Measurements from ENCODE around the gene CTNNA2.

- no peak for TF ChIP-seq RBBP5 (IDR thresholded peaks at IDR 0.05; ENCODE audit: borderline replicate concordance, insufficient read depth, low read length, poor library complexity, severe bottlenecking)
- no peak for TF ChIP-seq CTCF (IDR thresholded peaks at IDR 0.05 in 2 of 3, conservative IDR thresholded peaks at IDR 0.05 in 1 of 3; ENCODE audit: insufficient read depth in 2 of 3, low read depth in 1 of 3, low read length in 3 of 3)
- no peak for TF ChIP-seq HDGF (IDR thresholded peaks at IDR 0.05)
- no peak for TF ChIP-seq ZNF274 (IDR thresholded peaks at IDR 0.05; ENCODE audit: borderline replicate concordance, low read depth, low read length)
- TF ChIP-seq RFX5 (IDR thresholded peaks at IDR 0.05; ENCODE audit: low read depth, low read length), result no peak
Observed at GRCh38 chr2:80548469-80548868, 1035.6 kb downstream of the CTNNA2 start.

Data from K562 (cell line).